DND-41 (cell line): ENCODE data around the gene TOLLIP.

Experiments
- EZH2 ChIP-seq: IDR thresholded peaks from 3 replicates; pipeline ENCODE4 v1.6.1; 2012; ENCODE audit warnings: borderline replicate concordance, low read depth, mild to moderate bottlenecking, moderate library complexity, low read length, inconsistent platforms; ENCODE audit not compliant: severe bottlenecking
- TF ChIP-seq, protein P1 (sequence below): IDR thresholded peaks from 2 replicates; pipeline ENCODE4 v1.5.1; 2012; ENCODE audit warnings: borderline replicate concordance, low read length, moderate library complexity, mild to moderate bottlenecking; ENCODE audit not compliant: poor library complexity, severe bottlenecking; ENCODE audit errors: extremely low read depth

DNA sequence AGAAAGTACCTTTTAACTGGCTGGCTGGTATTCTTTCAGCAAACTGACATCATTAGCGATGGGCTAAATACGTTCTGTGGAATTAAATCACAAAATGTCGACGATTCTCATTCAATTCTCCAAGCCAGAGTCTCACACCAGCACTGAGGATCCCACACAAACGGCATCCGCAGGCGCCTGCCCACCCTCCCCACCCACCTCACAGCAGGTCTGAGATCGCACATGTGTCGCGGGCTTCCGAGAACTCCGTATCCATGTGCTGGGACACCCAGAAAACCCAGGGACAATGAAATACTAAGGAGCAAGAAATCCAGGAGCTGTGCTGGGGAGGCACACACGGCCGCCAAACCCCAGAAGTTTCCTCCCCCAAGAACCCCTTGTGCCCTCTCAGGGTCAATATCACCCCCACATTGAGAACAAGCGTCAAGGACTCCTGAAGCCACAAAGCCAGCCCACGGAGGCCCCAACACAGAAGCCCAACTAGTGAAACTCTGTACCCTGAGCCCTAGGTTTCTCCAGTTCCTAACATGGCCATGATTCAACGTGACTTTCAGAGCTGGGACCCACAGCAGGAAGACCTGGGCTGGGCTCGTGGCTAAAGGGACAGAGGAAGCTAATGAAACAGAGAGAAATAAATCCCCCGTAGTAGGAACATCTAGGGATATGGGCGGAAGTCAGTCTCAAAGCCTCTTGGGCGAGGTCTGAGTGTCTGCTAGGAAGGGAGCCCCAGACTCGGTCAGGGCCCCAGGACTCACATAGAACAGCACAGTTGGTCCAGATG lies 8.0 kb downstream of the TOLLIP start:
- TF ChIP-seq, protein P1, sequence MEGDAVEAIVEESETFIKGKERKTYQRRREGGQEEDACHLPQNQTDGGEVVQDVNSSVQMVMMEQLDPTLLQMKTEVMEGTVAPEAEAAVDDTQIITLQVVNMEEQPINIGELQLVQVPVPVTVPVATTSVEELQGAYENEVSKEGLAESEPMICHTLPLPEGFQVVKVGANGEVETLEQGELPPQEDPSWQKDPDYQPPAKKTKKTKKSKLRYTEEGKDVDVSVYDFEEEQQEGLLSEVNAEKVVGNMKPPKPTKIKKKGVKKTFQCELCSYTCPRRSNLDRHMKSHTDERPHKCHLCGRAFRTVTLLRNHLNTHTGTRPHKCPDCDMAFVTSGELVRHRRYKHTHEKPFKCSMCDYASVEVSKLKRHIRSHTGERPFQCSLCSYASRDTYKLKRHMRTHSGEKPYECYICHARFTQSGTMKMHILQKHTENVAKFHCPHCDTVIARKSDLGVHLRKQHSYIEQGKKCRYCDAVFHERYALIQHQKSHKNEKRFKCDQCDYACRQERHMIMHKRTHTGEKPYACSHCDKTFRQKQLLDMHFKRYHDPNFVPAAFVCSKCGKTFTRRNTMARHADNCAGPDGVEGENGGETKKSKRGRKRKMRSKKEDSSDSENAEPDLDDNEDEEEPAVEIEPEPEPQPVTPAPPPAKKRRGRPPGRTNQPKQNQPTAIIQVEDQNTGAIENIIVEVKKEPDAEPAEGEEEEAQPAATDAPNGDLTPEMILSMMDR = no peak
- no peak for TF ChIP-seq EZH2
